SK-N-DZ (cell line): ENCODE results near the gene TANGO6.

Experiments used
- DNase-seq: peaks from one replicate; pipeline ENCODE4 v3.0.0-alpha.2; 2015; ENCODE audit warnings: low spot score

TANGO6 gene

DNA sequence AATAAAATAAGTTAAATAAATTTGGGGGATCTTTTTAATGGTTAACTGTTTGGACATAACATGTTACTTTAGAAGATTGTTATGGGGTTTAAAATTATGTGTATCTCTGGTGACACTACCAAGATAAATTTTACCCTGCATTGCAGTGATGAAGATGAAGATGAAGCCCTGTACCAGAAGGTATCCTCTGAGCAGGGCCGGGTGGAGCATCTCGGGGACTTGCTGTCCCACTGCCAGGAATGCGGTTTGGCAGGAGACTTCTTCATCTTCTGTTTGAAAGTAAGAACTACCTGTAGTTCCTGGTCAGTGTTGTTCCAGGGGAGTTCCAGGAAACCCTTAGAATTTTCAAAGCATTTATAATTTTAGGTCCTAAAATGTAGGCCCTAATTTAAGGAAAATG lies 64.0 kb downstream of the TANGO6 start:
- DNase-seq: no peak

GRCh38 chr16:68907781-68908181 lies 64.5 kb downstream of the TANGO6 start:
- DNase-seq: no peak

DNA sequence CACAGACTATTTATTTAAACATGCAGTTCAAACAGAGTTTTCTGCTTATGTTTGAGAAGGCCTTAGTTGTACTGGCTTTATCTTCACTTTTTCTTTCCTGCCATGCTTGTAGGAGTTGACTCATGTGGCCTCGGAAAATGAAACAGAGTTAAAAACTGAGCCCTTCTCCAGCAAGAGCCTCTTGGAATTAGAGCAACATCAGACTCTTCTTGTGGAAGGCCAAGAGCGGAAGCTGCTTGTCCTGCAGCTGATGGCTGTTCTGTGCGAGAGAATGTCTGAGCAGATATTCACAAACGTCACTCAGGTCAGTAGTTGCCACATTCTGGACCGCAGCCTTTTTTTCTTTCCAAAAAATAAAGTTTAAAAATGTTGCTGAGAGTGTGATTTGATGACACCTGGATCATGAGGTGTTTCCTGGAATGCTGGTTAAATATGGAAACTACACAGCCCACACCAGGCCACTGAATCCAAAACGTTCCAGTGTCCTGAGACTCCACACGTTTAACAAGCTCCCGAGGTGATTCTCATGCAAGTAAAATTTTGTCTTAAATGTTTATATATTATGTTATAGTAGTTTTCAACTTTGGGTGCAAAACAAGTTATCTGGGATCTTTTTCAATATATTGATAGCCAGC lies 65.9 kb downstream of the TANGO6 start:
- DNase-seq: no peak

- DNase-seq: no peak
These were observed 66.7 kb downstream of the TANGO6 start for GRCh38 chr16:68910051-68910450.

DNA sequence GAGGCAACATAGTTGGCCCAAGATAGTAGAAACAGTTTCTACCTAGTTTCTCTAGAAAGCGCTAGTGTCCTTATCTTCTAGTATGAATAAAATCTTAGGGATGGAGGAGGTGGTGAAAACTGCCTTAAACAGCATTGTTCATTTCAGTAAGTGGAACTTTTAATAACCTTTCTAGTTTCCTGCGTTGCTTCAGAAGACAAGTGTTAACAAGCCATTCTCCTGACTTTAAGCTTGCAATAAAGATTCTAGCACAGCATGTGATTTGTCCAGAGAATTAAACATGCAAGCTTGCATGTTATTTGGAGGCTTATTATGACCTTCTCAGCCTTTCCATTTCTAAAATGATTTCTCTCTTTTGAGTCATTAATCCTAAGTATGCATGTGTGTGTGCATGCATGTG lies 72.3 kb downstream of the TANGO6 start:
- no peak for DNase-seq

DNA sequence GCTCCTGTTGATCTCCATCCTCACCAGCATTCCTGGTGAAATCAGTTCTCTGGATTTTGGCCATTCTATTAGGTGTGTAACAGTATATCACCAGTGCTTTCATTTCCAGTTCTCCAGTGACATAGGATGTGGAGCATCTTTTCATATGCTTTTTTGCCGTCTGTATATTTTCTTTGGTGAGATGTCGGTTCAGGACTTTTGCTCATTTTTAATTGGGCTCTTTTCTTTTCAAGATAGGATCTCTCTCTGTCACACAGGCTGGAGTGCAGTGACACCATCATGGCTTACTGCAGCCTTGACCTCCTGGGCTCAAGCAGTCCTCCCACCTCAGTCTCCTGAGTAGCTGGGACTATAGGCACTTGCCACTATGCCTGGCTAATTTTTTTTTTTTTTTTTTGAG lies 74.2 kb downstream of the TANGO6 start:
- no peak for DNase-seq

DNA sequence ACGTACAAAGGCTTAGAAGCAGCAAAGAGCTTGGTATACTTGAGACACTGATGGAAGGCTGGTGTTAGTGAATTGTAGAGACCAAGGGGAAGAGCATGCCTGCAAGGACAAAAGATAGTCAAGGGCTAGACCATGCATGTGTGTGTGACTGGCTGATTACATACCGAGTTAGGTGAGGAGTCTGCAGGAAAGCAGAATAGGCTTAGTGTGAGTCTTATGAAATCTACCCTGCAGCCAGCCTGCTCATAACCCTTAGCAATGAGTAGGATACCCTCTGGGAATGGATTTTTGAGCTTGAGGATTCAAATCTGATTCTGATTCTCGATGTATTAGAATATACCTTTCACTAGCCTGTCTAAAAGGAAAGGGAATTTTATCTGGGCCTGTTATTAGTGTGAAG lies 77.0 kb downstream of the TANGO6 start:
- no peak for DNase-seq

GRCh38 chr16:68921637-68922036 lies 78.3 kb downstream of the TANGO6 start:
- DNase-seq: no peak

GRCh38 chr16:68923116-68923515 lies 79.8 kb downstream of the TANGO6 start:
- DNase-seq: no peak

DNA sequence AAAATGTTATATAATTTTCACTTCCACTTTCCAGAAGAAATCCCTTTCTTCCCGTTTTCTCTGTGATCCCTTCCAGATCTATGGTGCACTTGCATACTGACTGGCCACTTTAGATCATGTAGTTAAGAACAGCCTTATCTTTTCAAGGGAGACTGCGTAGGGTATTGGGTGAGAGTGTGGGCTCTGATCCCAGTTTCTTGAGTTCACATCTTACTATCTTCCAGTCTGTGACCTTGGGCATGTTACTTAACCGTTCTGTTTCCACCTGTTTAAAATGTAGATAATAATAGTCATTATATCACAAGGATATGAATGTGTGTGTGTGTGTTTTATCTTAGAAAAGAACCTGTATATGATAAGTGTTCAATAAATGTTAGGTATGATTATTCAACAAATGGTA lies 83.7 kb downstream of the TANGO6 start:
- DNase-seq: no peak

DNA sequence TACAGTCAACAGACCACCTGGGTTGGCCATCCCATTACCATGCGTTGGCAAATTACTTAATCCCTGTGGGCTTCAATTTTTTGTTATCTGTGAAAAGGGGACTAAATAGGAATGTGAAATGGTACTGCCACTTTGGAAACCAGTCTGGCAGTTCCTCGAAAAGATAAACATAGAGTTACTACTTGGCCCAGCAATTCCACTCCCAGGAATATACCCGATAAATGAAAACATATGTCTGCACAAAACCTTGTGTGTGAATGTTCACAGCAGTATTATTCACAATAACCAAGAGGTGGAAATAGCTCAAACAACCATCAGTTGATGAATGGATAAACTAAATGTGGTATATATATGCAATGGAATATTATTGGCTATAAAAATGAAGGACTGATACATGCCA lies 87.9 kb downstream of the TANGO6 start:
- DNase-seq: no peak

- no peak for DNase-seq
These were observed 91.1 kb downstream of the TANGO6 start for GRCh38 chr16:68934402-68934801.

- no peak for DNase-seq
These were observed 91.7 kb downstream of the TANGO6 start for GRCh38 chr16:68935008-68935407.

- no peak for DNase-seq
These were observed 93.7 kb downstream of the TANGO6 start for GRCh38 chr16:68936736-68937631.

- DNase-seq: no peak
These were observed 96.5 kb downstream of the TANGO6 start for GRCh38 chr16:68939692-68940320.

DNA sequence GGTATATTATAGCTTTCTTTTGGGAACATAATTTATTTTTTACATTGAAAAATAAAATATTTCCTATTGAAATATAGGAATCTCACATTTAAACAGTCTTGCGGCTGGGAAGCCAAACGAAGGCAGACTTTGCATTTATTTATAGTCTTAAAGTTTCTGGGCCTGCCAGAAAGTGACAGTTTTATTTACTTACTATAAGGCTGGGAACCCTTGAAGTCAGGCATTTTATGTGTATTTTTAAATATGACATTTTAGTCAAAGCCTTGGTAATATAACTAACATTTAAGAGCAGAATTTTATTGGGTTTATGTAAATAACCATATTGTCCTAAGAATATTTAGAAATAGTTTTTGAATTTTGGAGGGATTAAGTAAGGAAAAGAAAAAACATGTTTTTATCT lies 97.5 kb downstream of the TANGO6 start:
- DNase-seq: no peak

DNA sequence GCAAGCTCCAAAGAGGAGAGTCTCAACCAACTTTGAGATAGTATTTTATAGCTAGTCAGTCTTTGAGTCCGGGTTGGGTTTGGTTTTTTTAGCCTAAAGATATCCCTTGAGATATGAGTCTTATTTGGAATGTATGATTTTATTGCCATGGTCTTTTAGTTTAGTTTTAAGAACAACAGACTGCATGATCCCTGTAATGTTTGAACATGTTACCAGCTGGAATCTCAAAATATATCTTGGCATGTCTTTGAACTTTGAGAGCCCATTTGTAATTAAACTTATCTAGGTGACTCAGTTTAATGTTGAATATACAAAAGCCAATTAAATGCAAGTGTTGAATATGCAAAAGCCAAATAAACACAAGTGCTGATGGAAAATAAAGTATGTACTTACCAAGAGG lies 100.6 kb downstream of the TANGO6 start:
- DNase-seq: no peak

DNA sequence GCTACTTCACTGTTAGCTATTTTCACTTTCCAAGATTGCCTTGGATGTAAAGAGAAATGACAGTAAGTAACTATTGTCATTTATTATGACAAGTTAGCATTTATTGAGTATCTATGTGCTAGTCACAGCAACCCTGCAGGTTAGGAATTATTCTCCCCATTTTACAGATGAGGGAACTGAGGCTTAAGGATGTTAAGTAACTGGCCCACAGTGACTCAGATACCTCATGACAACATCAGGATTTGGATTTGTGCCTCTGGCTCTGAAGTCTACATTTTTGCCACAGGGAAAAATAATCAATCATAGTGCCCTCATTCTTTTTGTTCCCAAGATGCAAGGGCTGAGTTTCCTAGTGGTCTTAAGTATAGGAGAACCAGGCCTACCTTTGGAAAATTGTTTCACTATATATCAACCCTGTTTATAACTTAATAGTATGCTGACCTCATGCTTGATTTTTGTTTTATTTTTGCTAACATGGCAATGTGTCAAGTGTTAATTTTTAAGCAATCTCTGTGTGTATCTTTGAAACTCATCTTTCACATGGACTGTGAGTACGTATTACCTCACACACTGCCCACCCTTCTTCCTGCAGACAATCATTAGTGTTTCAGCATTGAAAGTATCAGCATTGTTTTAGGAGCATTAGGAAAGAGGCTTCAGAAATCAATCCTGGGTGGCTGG lies 105.0 kb downstream of the TANGO6 start:
- DNase-seq: no peak

GRCh38 chr16:68951991-68952877 lies 108.9 kb downstream of the TANGO6 start:
- DNase-seq: no peak

DNA sequence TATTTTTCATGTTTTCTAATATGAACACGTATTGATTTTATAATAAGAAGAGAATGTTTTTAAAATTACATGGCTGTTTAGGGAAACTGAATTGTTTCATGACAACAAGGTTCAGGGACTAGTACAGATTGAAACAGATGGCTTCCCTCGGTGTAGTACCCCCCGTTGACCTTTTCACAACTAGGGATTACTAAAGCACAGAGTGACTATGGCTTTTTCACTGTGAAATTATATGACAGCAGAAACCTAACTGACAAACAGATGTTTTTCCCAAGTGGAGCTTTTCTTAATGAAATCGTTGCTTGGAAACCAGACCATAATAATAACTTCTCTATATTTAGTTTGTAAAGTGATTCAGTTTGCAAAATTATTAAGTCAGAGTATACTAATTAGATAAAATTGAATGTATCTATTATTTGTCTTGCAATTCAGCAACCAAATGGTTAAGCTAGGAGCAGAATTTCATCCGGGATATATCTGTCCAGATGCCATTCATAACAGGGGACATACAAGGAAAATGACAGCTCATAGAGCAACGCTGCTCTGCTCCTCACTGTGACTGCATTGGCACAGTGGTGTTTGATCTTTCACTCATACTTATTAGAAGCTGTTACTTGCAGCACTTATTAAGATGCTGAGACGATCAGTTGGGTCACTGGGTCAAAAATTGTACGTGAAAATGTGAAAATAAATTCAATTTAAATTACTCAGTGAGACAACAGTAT lies 111.7 kb downstream of the TANGO6 start:
- DNase-seq: no peak
